NCI-H1048 (cell line): ENCODE data around the gene THBD.

Experiments used
- DNase-seq: peaks from one replicate; lab custom pipeline; 2025; lab: John Stamatoyannopoulos, UW

Gene THBD

DNA sequence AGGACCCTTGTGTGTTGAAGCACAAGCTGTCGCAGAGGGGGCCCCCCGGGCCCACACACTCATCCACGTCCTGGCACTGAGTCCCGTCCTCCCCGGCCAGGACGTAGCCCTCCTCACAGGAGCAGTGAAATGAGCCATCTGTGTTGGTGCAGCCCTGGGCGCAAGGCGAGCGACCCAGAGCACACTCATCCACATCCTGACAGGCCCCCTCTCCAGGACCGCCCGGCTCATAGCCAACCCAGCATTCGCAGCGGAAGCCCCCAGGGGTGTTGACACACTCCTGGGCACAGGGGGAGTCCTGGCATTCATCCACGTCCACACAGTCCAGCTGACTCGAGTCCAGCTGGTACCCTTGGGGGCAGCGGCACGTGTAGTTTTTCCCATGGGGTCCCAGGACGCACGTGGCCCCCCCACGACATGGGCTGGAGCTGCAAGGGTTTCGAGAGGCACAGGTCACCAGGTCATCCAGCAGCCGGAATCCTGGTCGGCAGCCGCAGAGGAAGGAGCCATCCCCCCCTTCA, 35.4 kb upstream of the THBD start:
- no peak for DNase-seq

DNA sequence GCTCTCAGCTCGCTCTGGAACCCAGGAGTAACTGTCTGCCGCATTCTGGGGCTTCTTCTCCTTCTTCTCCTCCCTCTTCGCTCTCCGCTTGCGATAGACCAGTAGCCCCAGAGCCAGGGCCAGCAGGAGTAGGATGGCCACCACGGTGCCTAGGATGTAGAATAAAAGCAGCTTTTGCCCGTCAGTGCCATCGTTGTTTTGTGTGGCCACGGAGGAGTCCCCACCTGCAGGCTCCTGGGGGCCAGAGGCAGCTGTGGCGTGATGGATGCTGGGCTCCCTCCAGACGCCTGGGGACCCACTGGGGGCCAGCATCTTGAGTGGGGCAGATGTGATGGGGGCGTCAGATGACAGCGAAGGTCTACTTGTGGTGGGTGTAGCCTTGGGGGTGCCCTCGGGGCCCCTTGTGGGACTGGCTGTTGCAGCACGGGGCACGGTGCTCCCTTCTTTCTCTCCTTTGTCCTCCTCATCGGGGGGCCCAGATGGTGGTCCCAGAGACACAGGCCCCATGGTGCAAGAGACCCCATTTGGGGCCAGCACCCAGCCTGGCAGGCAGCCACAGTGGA, 34.9 kb upstream of the THBD start:
- no peak for DNase-seq

DNA sequence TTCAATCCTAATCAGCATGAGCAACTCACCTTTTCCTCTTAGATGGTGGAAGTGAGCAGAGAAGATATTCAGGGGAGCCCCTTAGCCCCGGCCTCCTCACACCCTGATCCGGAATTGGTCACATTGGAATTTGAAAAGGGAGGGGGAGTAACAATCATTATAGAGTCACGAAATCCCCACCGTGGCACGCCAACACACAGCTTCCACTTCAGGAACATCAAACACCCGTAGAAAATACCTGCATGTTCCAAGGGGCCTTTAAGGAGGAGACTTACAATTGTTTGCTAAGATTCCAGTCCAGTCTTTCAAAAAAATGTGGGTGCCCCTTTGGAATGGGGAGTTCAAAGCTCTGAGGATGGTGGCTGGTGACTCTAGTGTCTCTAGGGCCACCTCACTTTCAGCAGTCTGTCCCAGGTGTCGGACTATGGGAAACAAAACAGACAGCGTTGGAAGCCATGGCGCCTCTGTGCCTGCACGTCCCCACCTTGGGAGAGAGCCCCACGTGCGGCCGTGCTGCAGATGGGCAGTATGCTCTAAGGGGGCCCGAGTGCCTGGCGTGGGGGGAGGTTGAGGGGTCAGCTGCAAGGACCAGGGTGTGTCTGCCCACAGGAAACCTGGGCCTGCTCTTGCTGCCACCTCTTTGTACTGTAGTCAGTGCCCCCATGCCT, 34.2 kb upstream of the THBD start:
- DNase-seq = no peak

DNA sequence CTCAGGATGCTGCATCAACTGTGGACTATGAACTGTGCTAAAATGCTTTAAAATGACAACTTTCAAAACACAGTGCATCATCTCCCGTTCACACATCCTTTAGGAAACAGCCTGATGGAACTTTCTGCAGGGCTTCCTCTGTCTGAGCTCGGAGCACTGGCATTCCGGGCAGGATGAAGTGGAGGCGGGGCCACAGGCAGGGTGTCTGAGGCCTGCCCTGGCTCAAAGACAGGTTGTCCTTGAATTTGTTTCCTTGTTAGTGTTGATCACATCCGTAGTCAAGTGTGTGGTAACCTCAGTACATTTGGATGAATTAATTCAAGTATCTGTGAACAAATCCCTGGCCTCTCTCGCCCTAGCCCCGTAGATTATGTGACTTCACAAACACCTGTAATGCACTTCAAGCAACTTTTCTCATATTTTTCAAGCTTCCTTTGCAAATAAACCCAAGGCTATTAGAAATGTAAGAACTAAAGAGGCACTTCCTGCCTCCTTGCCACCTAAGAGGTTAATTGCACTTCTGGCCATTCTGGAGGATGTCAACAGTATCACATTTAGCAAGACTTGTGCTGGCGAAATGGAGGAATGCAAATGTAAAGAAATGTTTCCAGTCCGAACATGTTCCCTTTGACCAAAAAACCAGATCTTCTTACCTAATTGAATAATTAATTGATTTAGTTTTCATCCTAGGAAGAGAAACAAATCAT, 33.5 kb upstream of the THBD start:
- DNase-seq = no peak

DNA sequence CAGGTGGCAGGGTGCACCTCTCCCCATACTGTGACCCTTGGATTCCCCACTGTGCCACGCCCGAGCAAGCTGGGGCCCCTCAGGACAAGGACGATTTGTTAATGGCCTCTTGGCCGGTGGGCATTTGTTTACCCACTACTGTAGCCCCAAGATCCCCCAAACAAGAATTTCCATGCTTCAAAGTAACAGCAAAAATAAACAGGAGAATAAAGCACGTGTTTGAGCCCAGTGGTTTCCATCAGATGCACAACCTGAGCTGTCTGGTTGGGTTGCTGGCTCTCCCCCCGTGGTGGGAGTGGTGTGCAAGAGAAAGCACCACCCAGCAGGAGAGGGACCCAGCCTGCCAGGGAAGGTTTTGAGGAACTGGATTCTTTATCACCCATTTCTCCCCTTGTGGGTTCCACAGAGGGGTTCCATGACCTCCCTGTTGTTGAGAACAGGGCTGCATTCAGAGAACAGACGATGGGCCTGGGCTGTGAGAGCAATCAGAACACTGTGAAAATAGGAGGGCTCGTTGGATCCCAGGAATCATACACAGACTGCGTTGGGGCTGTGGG, 31.9 kb upstream of the THBD start:
- no peak for DNase-seq

DNA sequence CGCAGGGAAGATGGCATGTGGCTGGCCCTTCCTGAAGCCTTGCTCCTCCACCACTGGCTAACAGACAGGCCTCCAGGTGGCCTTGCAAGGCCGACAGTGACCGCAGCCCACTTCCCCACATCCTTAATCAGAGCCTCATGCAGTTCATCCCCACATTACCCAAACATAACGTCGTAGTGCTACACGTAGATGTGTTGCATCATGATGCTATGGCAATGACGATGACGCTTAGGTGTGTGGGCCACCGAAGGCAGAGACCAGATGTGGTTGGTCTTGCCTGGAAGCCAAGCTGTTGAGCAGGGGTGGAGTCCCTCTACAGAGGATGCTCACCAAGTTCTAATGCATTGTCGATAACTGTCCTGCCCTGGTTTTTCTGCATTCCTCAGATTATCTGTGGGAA, 31.0 kb upstream of the THBD start:
- DNase-seq = no peak

DNA sequence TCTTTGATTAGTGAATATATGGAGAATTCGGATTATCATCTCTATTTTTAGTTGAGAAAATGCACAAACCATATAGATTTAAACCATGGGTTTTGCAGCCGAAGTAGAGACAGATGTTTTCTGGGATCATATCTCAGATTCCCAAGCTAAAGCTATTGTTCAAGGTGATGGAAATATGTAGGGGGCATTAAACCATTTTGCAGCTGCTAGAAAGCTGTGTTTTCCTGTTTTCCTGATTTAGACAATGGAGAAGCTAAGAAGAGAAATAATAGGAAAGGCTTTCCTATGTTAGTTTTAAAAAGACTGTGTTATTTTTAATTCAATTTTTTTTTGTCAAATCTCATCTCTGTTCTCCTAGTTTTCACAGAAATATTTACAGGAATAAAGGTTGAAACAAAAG, 30.5 kb upstream of the THBD start:
- no peak for DNase-seq

DNA sequence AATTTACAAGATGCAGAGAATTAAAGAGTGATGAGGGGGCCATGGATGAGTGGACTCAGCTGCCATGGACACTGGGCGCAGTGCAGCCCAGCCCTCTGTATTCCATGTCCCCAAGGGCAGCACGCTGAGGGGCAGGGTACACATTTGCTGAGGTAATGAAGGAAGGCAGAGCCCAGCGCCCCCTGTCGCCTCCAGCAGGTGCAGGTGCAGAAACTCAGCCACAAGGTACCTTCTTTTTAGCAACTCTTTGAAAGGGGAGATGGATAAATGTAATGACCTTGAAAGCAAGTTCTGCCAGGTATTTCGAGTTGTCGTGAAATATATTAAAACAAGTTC, 29.5 kb upstream of the THBD start:
- no peak for DNase-seq

DNA sequence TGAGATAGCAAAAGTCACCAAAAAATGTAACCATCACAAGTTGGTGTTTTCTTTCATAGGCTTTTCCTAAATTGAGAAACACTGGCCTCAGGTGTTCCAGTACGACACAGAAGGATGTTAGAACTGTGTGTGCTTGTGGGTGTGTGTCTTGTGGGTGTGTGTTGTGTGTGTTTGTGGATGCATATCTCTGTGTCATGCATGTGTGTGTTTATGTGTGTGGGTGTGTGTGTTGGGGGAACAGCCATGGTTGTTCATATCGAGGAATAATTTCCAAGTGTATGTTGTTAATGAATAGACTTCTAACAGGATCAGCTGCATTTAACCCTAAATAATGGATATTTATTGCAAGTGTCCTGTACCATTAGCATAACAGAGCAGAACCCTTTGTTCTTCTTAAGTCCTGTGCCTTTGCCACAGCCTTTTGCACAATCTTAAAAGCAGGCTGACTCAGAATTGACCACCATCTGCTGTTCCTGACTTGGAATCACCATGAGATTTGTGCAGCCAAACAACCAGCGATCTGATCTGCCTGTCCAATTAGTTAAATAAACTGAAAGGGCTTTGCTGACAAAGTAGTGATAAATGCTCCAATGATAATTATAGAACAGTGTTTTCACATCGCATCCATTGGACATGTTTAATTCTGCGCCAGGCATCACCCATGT, 29.0 kb upstream of the THBD start:
- no peak for DNase-seq

DNA sequence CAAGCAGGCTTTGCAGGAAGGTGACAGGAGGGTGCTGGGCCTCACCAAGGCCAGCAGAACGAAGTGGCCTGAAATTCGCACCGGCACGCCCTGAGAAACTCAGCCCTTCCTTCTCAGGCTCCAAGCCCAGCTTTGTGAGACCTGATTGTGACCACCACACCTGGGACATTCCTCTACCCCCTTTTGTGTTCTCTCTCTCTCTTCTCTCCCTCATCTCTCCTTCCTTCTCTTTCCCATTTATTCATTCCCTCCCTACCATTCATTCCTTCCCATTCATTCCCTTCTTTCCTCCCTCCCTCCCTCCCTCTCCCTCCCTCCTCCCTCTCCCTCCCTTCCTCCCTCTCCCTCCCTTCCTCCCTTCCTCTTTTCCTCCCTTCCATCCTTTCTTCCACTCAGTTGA, 27.8 kb upstream of the THBD start:
- DNase-seq = no peak

DNA sequence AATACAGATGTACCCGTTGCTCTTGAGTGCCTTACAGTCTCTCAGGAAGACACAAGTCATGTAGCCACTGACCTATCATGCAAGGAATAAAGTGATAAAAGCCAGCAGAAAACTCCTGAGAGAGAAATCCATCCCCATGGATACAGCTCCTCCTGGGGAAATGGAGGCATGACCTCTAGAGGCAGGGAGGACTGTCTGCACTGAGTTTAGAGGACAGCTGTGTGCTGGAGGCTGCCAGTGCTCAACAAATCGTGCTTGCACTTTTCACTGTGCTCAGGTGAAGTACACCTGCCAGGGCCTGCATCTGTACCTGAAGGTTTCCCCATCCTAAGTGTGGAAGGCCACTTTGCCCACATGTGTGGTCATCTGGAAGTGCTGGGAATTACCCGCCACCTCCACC, 24.6 kb upstream of the THBD start:
- no peak for DNase-seq

DNA sequence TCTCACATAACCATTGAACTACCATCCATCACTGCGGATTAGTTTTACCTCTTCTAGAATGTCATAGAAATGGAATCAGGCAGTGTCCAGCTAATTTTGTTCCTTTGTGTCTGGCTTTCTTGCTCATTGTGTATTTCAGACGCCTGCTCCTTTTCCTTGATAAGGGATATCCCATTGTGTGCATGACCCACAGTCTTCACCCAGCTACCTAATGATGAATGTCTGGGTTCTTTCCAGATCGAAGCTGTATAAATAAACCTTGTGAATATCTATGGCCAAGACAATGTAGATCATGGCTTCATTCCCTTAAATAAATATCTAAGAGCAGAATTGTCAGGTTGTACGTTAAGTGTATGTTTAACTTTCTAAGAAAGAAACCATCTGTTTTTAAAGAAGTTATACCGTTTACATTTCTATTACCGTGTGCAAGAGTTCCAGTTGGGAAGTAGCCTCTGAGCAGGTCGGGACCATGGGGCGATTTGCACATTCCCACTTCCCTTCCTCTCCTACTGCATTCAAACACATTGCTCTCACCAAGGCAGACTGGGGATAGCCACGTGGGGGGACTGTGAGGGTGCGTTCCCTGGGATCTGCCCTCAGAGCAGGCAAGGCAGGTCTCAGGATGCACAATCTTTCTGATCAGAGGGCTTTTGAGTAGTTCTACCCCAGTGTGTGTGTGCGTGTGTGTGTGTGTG, 23.6 kb upstream of the THBD start:
- no peak for DNase-seq

DNA sequence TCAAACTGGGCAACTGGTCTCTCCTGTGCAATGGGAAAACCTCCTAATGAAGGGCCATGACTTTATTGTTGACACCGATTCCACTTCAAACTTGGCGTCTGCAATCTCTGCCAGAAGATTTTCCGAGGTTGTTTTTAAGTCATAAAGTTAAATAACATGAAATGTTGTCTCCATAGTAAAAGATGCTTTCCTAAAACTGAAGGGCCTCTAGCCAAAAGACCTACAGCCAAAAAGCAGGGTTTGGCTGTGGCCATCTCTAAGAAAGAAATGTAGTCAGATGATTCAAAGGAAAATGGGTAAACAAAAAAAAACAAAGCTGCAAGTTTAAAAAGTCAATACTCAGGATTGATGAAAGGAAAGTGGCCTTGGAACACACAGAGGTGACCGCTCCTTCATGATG, 22.5 kb upstream of the THBD start:
- no peak for DNase-seq

DNA sequence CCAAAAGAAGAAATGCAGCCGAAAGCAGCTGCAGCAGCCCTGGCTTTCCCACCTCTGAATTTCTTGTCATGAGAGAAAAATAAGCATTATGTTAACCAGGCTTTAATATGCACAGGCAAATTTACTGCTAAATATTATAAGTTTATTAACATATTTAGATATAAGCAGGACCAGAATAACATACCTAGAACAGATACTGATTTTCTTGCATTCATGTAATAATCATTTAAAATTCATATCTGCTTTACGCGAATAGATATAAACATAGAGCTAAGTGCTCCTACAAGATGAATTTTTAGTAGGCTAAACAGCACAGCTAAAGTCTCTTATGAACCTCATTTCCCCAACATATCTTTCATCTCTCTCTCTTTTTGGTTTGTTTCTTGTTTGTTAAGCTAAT, 21.9 kb upstream of the THBD start:
- no peak for DNase-seq

DNA sequence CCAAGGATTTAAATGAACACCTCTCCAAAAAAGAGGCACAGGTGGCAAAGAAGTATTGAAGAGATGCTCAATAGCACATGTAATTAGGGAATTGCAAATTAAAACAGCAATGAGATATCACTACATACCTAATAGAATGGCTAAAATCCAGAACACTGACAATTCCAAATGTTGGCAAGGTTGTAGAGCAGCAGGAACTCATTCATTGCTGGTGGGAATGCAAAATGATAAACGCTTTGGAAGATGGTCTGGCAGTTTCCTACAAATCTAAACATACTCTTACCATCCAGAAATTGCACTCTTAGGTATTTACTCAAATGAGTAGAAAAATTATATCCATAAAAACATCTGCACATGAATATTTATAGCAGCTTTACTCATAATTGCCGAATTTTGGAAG, 19.6 kb upstream of the THBD start:
- DNase-seq = no peak

DNA sequence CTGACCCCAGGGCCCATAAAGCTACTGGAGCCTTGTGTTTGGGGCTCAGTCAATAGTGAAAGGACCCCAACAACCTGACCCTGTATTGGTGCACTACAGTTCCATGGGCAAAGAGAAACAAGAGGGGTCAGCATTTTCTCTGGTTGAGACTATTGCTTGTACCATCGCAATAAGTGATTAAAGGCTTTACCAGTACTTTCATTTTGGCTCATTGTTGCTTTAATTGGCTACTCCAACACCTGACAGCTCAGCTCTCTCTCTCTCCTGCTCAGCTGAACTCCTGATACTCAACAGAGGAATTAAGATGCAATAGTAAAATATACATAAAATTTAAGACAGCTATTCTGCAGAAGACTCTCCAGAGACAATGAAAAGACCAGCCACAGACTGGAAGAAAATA, 18.8 kb upstream of the THBD start:
- DNase-seq = no peak

DNA sequence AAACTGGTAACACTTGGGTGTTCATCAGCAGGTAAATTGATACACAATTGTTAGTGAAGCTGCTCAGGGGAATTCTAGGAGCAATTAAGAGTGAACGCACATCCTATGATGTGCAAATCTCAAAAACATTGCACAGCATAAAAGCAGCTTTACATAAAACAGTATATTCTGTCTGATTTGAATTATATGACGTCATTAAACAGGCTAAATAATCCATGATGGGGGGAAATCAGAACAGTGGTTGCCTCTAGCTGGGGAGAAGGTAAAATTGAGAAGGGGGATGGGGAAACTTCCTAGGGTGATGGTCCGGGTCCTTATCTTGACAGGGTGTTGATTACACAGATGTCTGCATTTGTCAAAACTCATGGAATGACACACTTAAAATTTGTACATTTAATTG, 17.3 kb upstream of the THBD start:
- DNase-seq = no peak

DNA sequence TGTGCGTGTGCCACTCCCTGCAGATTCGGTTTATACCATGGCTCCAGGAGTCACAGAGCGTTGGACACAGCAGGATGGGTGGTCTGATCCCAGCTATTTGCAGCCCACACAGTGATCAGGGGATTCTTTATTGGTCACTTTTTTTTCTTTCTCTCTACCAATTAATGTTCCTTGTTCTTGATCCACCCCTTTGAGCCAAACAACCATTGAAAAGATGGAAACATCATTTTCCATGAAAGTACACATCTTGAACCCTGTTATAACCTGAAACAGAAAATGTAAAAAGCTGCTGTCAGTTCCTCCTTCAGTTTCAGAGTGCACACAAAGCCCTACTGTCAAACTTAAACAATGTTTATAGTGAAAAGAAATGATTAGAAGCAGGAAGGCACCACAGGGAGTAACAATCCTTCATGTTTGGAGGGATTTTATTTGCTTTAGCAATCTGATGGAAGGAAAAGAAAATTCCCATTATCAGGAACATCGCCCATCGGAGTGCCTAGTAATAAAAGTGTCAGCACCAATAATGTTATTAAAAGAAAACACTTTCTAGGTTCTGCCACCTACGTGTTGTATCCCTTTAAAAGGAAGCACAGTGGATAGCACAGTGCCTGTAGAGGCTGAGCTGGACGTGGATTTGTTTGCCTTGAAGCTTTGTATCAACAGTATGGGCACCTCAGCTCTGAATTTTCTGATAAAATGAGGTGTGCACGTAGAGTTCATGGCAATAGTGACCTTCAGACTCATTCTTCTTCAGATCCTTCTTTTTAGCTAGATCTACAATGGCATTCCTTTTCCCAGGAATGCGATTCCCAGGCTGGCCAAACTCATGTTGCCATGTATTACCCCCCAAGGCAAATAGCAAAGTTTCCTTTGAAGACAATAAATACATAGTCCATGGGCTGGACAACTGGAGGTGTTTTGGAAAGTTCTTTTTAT, 16.1 kb upstream of the THBD start:
- no peak for DNase-seq

DNA sequence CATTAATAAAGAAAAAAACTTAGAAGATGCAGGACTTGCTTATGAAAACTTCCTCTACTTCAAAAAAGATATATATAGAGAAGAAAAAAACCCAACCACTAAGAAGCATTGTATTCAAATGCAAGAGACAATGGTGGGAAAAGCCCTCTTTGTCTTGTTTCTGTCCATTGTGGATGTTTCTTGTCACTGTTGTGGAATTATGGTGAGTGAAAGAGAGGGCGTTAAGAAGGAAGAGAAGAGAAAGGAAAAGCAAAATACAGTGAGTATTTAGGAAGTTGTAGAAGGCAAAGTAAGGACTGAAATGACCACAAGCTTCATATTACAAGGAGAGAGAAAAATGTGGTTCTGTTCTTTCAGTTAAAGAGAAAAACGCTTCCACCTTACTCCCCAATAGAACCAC, 14.1 kb upstream of the THBD start:
- no peak for DNase-seq

DNA sequence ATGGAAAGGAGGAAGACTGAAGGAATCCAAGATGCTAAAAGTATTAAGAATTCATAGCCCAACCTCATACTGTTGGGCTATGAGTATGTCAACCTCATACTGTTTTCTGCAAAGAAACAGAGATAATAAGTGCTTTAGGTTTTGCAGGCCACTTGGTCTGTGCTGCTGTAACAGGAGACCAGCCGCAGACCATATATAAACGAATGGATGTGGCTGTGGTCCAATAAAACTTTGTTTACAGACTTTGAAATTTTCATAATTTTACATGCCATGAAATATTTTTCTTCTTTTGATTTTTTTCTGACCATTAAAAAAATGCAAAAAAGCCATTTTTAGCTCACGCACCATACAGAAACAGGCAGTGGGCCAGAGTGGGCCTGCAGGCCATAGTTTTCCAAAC, 13.7 kb upstream of the THBD start:
- no peak for DNase-seq

DNA sequence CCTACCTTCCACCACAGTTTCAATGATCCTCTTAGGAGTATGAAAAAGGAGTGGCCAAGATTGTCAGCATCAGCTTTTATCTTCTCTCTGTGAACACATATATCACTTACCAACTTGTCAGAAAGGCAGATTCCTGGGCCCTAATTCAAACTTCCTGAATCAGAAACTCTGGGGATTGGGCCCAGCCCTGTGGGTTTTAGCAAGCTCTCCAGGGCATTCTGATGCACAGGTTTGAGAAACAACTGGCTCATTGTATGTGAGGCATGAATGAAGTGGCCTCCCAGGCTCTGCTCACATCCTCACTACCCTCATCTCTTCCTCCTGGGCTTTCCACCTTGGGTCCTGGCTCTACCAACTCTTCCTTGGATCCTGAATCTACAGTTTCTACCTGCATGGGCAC, 13.2 kb upstream of the THBD start:
- no peak for DNase-seq
